Upper lobe of left lung (tissue), 6 donors: ENCODE measurements around the gene CRX. TPM values are rescaled to one million over a fixed set of nuclear protein-coding genes. Genes with fewer than 3 reads are reported as not detected.
"Not testable (repeated sequence)": the region's sequence is repeated elsewhere in the genome, so short reads cannot be mapped to it uniquely, and the experiment has no call there.

ENCODE experiments used
- ATAC-seq, 2 donors: fragments of 200-7000 bp; cut with Tn5 transposase; one replicate each; pipeline ENCODE4 v1.9.1; 2022; ENCODE audit warnings: mild to moderate bottlenecking in 2 of 2, moderate library complexity in 2 of 2; ENCODE audit not compliant: low FRiP score in 2 of 2
- DNase-seq, 2 donors: peaks; one replicate each; pipeline ENCODE4 v3.0.0-alpha.2; 2019 to 2020
- H3K27ac ChIP-seq, 4 donors: fragments of 200-600 bp; sonication (generic); one replicate each; pipeline ENCODE4 v1.5.1; 2016 to 2019
- H3K27me3 ChIP-seq, 4 donors: fragments of 200-600 bp; sonication (generic); one replicate each; pipeline ENCODE4 v1.5.1; 2017 to 2019
- H3K36me3 ChIP-seq, 4 donors: fragments of 200-600 bp; sonication (generic); one replicate each; pipeline ENCODE4 v1.5.1; 2016 to 2019
- H3K4me1 ChIP-seq, 4 donors: fragments of 200-600 bp; sonication (generic); one replicate each; pipeline ENCODE4 v1.5.1; 2018 to 2019
- H3K4me3 ChIP-seq, 4 donors: fragments of 200-600 bp; sonication (generic); one replicate each; pipeline ENCODE4 v1.5.1; 2017 to 2019; ENCODE audit warnings: mild to moderate bottlenecking in 2 of 4, moderate library complexity in 1 of 4
- H3K9me3 ChIP-seq, 4 donors: fragments of 200-600 bp; sonication (generic); one replicate each; pipeline ENCODE4 v1.5.1; 2018 to 2019
- EP300 ChIP-seq, 4 donors: sonication (generic); formaldehyde crosslinking; IDR thresholded peaks; one replicate each; pipeline ENCODE4 v1.5.1; 2017; ENCODE audit warnings: antibody characterized with exemption in 4 of 4, control low read depth in 2 of 4
- POLR2A ChIP-seq, 4 donors: fragments of 450-650 bp; IDR thresholded peaks; one replicate each; pipeline ENCODE4 v1.5.1; 2016 to 2017; ENCODE audit warnings: antibody characterized with exemption in 4 of 4, mild to moderate bottlenecking in 2 of 4
- POLR2AphosphoS5 ChIP-seq, 2 donors: sonication (generic); formaldehyde crosslinking; IDR thresholded peaks; one replicate each; pipeline ENCODE4 v1.5.1; 2017; ENCODE audit warnings: antibody characterized with exemption in 2 of 2
- WGBS, 2 donors: methylation state at CpG; one replicate each; pipeline ENCODE4 v1.1.5; 2017 to 2018; 5-methylcytosine and 5-hydroxymethylcytosine counted together
- total RNA-seq, 6 donors: library from RNA; depleted of rRNA in 4 of 6; stranded (reverse); fragments of >200 nt in 4 of 6; gene quantifications; one replicate each; pipeline versions ENCODE4 v1.1.0 to v1.2.1, GENCODE V29; 2016 to 2021
- TF ChIP-seq, protein P1 (sequence below), 6 experiments: fragments of 450-650 bp in 4 of 6; fragments of 200-600 bp in 2 of 6; sonication (generic) in 2 of 6; IDR thresholded peaks; one replicate each; pipeline ENCODE4 v1.5.1; 2016 to 2019; ENCODE audit warnings: antibody characterized with exemption in 6 of 6
- donor health status: DM: no; HTN: no; CAD: no; lungs with moderate emphysema.
- donor health status: DM: no; HTN: yes; CAD: no; lungs with severe emphysema.

Gene CRX
- total RNA-seq, 6 donors from 2014 or later: not detected

DNA sequence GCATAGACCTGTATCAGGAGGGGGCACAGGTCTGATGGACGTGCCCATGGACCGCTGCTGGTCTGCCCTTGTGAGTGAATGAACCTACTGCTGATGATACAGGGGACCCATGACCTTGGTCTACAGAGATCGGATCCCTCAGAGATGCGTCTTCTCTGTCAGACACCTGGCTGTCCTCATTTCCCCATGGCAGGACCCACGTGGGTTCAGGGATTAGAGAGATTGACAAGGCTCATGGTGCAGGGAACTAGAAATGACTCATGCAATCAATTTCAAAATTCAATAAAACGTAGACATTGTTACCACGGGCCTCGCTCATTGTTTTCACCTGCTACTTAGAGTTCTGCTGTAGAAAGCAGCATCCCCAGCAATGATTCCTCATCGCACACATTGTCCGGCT, 16.4 kb upstream of the CRX start:
- ATAC-seq (no peak), DNase-seq (no peak)
- Histone ChIP-seq H3K36me3 (no peaks in the 10 kb centered on the region), H3K27ac (no peak overlapping the region), H3K27me3 (no peaks in the 10 kb centered on the region), H3K4me1 (no peaks in the 10 kb centered on the region), H3K9me3 (no peaks in the 10 kb centered on the region), H3K4me3 (no peak overlapping the region)
- 82% methylated on average over 10 of the region's 10 CpGs for WGBS, 2 donors
- TF ChIP-seq, protein P1, sequence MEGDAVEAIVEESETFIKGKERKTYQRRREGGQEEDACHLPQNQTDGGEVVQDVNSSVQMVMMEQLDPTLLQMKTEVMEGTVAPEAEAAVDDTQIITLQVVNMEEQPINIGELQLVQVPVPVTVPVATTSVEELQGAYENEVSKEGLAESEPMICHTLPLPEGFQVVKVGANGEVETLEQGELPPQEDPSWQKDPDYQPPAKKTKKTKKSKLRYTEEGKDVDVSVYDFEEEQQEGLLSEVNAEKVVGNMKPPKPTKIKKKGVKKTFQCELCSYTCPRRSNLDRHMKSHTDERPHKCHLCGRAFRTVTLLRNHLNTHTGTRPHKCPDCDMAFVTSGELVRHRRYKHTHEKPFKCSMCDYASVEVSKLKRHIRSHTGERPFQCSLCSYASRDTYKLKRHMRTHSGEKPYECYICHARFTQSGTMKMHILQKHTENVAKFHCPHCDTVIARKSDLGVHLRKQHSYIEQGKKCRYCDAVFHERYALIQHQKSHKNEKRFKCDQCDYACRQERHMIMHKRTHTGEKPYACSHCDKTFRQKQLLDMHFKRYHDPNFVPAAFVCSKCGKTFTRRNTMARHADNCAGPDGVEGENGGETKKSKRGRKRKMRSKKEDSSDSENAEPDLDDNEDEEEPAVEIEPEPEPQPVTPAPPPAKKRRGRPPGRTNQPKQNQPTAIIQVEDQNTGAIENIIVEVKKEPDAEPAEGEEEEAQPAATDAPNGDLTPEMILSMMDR (IDR thresholded peaks at IDR 0.05): no peak
- TF ChIP-seq POLR2A (IDR thresholded peaks at IDR 0.05) (no peak), POLR2AphosphoS5 (IDR thresholded peaks at IDR 0.05) (no peak), EP300 (IDR thresholded peaks at IDR 0.05) (no peak)

DNA sequence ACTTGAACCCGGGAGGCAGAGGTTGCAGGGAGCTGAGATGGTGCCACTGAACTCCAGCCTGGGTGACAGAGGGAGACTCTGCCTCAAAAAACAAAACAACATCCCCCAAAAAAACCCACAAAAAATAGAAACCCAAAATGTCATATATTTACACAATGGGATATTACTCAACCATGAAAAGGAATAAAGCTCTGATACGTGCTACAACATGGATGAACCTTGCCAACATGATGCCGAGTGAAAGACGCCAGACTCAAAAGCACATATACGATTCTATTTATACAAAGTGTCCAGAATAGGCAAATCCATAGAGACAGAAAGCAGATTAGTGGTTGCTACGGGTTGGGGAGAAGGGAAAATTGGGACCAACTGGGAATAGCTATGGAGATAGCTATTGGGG, 15.3 kb upstream of the CRX start:
- Histone ChIP-seq H3K27me3 (no peaks in the 10 kb centered on the region), H3K36me3 (no peaks in the 10 kb centered on the region), H3K4me3 (no peak overlapping the region), H3K4me1 (no peaks in the 10 kb centered on the region), H3K27ac (no peak overlapping the region), H3K9me3 (no peaks in the 10 kb centered on the region)
- ATAC-seq: no peak
- 90 to 94% methylated on average over 6 of the region's 6 CpGs for WGBS, 2 donors
- TF ChIP-seq POLR2A (IDR thresholded peaks at IDR 0.05): no peak
- no peak for TF ChIP-seq POLR2AphosphoS5 (IDR thresholded peaks at IDR 0.05)
- no peak for TF ChIP-seq EP300 (IDR thresholded peaks at IDR 0.05)
- TF ChIP-seq, protein P1 (IDR thresholded peaks at IDR 0.05): no peak
- DNase-seq: no peak

DNA sequence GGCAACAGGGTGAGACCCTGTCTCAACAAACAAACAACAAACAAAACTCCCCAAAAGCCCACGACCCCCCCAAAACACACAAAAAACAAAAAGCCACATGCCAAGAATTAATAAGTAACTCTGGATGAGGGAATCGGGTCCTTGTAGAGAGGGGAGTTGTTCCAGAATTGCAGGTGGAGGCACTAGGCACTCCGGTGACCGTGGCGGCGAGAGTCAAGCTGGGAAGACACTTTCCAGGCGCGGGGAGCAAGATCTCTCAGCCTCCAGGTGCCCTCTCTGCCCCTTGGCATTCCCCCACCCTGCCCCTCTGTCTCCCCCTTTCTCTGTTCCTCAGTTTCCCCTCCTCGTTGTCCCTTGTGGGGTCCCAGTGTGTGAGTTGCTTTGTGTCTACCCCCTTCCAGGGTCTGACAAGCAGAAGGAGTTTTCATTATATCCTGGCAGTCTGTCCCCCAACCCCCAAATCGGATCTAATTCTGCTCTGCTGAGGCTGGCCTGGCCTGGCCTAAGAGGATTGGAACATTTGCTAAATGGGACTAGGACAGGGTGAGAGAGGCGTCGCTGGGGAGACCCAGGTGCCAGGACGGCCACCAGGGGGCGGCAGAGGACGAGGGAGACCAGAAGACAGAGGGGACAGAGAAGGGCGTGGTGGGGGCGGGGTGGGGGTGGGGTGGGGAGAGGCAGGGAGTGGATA, 8.3 kb upstream of the CRX start:
- Histone ChIP-seq H3K36me3 (no peaks in the 10 kb centered on the region), H3K4me1 (no peaks in the 10 kb centered on the region), H3K27me3 (no peaks in the 10 kb centered on the region), H3K27ac (no peak overlapping the region), H3K4me3 (no peak overlapping the region), H3K9me3 (no peaks in the 10 kb centered on the region)
- 33 to 56% methylated on average over 12 to 17 of the region's 17 CpGs for WGBS, 2 donors
- TF ChIP-seq POLR2A (IDR thresholded peaks at IDR 0.05) (no peak), POLR2AphosphoS5 (IDR thresholded peaks at IDR 0.05) (no peak), EP300 (IDR thresholded peaks at IDR 0.05) (no peak)
- TF ChIP-seq, protein P1 (IDR thresholded peaks at IDR 0.05): peak; percentile 12 to 74 (median 36)
- peak; percentile 42 to 93 for DNase-seq
- ATAC-seq: peak; percentile 81 to 83

DNA sequence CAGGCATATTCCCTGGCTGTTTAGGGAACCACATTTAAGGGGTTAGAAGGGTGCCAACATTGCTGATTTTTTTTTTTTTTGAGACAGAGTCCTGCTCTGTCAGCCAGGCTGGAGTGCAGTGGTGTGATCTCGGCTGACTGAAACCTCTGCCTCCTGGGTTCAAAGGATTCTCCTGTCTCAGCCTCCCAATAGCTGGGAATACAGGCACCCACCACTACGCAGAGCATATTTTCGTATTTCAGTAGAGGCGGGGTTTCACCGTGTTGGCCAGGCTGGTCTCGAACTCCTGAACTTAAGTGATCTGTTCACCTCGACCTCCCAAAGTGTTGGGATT, 7.8 kb upstream of the CRX start:
- no peaks in the 10 kb centered on the region for H3K36me3 ChIP-seq
- H3K27ac ChIP-seq: no peak overlapping the region
- H3K9me3 ChIP-seq: no peaks in the 10 kb centered on the region
- no peak overlapping the region for H3K4me3 ChIP-seq
- TF ChIP-seq, protein P1 (IDR thresholded peaks at IDR 0.05): peak in 1 of 6 experiments; percentile 16
- no peak for TF ChIP-seq POLR2AphosphoS5 (IDR thresholded peaks at IDR 0.05)
- H3K4me1 ChIP-seq: no peaks in the 10 kb centered on the region
- WGBS, 2 donors: 53 to 58% methylated on average over 5 to 7 of the region's 7 CpGs
- ATAC-seq: no peak
- DNase-seq: no peak
- H3K27me3 ChIP-seq: no peaks in the 10 kb centered on the region

DNA sequence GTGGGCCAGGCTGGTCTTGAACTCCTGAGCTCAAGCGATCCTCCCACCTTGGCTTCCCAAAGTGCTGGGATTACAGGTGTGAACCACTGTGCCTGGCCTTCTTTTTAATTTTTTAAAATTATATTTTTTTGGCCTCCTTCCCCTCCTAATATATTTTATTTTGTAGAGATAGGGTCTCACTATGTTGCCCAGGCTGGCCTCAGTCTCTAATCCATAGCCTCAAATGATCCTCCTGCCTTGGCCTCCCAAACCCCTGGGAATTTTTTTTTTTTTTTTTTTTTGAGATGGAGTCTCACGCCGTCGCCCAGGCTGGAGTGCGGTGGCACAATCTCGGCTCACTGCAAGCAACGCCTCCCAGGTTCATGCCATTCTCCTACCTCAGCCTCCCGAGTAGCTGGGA, 5.5 kb upstream of the CRX start:
- H3K9me3 ChIP-seq, H3K4me3 ChIP-seq, H3K4me1 ChIP-seq, H3K27me3 ChIP-seq, DNase-seq, H3K27ac ChIP-seq, ATAC-seq, H3K36me3 ChIP-seq: not testable (repeated sequence)
- WGBS, 2 donors: 95 to 99% methylated on average over 5 to 8 of the region's 8 CpGs

DNA sequence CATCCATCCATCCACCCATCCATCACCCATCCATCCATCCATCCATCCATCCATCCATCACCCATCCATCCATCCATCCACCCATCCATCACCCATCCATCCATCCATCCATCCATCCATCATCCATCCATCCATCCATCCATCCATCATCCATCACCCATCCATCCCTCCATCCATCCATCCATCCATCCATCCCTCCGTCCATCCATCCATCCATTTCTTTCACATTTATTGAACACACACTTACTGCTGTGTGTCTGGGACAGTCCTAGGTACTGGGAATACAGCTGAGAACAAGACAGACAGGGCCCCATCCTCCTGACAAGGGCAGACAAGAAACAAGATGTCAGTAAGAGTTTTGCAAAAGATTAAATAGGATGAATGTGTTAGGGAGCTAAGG, 3.5 kb upstream of the CRX start:
- not testable (repeated sequence) for H3K9me3 ChIP-seq, H3K4me3 ChIP-seq, DNase-seq, ATAC-seq, H3K4me1 ChIP-seq, H3K27me3 ChIP-seq, H3K36me3 ChIP-seq, H3K27ac ChIP-seq
- 93 to 100% methylated on average over 1 of the region's 1 CpG for WGBS, 2 donors
